Endothelial cell (in vitro differentiated cells): ENCODE measurements around the gene TTC9. TPM values are rescaled to one million over a fixed set of nuclear protein-coding genes. Genes with fewer than 3 reads are reported as not detected.

Experiments
- DNase-seq: peaks from one replicate; pipeline ENCODE4 v3.0.0; 2021; ENCODE audit warnings: low spot score
- H3K27ac Mint-ChIP-seq: one replicate; pipeline ENCODE4 v1.8.0; 2021; ENCODE audit warnings: mixed read lengths, inconsistent platforms; ENCODE audit not compliant: unreplicated experiment
- H3K27me3 Mint-ChIP-seq: one replicate; pipeline ENCODE4 v1.8.0; 2021; ENCODE audit warnings: mild to moderate bottlenecking, moderate library complexity, mixed read lengths, inconsistent platforms; ENCODE audit not compliant: unreplicated experiment
- H3K36me3 Mint-ChIP-seq: one replicate; pipeline ENCODE4 v1.8.0; 2021; ENCODE audit warnings: mild to moderate bottlenecking, low read depth, mixed read lengths, inconsistent platforms; ENCODE audit not compliant: unreplicated experiment
- H3K4me1 Mint-ChIP-seq: one replicate; pipeline ENCODE4 v1.8.0; 2021; ENCODE audit warnings: mild to moderate bottlenecking, mixed read lengths, inconsistent platforms; ENCODE audit not compliant: unreplicated experiment
- H3K4me3 Mint-ChIP-seq: one replicate; pipeline ENCODE4 v1.8.0; 2021; ENCODE audit warnings: mild to moderate bottlenecking, mixed read lengths, inconsistent platforms; ENCODE audit not compliant: unreplicated experiment
- H3K9me3 Mint-ChIP-seq: one replicate; pipeline ENCODE4 v1.8.0; 2021; ENCODE audit warnings: mixed read lengths, inconsistent platforms; ENCODE audit not compliant: unreplicated experiment
- total RNA-seq: library from RNA; stranded (reverse); fragmentation: NEBNext Ultra II Directional; extraction: Animal tissue kit (Norgen Biotek cat#: 25700); gene quantifications from one replicate; pipeline ENCODE4 v1.2.1, GENCODE V29; 2021; ENCODE audit not compliant: unreplicated experiment
- TF ChIP-seq, protein P1 (sequence below): fragments of 200-600 bp; sonication (generic); IDR thresholded peaks from one replicate; pipeline ENCODE4 v1.5.0; 2021; ENCODE audit warnings: antibody characterized with exemption; ENCODE audit not compliant: unreplicated experiment

TTC9 gene
- total RNA-seq, 1 donor from 2014 or later, result 16.9 TPM

DNA sequence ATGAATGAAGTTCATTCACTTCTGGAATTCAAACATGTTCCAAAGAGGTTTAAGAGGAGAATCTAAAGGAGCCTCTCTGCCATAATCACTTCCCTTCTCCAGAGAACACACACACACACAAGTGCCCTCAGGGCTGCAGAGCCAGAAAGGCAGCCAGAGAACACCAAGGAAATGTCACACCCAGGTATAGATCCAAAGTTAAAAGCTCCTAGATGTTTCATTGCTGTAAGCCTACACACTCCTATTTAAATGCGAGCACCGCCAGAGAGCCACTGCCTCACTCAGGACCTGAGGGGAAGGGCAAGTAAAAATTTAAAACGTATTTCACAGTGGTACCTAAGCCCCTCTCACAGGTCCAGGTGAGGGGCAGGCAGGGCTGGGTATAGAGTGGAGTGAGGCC lies 82.4 kb downstream of the TTC9 start:
- H3K27ac Mint-ChIP-seq, result no peak overlapping the region
- peaks cover 8% of the 10 kb centered on the region for H3K36me3 Mint-ChIP-seq
- no peaks in the 10 kb centered on the region for H3K4me1 Mint-ChIP-seq
- no peak overlapping the region for H3K4me3 Mint-ChIP-seq
- TF ChIP-seq, protein P1, sequence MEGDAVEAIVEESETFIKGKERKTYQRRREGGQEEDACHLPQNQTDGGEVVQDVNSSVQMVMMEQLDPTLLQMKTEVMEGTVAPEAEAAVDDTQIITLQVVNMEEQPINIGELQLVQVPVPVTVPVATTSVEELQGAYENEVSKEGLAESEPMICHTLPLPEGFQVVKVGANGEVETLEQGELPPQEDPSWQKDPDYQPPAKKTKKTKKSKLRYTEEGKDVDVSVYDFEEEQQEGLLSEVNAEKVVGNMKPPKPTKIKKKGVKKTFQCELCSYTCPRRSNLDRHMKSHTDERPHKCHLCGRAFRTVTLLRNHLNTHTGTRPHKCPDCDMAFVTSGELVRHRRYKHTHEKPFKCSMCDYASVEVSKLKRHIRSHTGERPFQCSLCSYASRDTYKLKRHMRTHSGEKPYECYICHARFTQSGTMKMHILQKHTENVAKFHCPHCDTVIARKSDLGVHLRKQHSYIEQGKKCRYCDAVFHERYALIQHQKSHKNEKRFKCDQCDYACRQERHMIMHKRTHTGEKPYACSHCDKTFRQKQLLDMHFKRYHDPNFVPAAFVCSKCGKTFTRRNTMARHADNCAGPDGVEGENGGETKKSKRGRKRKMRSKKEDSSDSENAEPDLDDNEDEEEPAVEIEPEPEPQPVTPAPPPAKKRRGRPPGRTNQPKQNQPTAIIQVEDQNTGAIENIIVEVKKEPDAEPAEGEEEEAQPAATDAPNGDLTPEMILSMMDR, result no peak
- no peak for DNase-seq
- no peaks in the 10 kb centered on the region for H3K9me3 Mint-ChIP-seq
- H3K27me3 Mint-ChIP-seq, result no peaks in the 10 kb centered on the region

- TF ChIP-seq, protein P1, result no peak
- Mint-ChIP-seq H3K36me3 (peaks cover 15% of the 10 kb centered on the region), H3K27me3 (no peaks in the 10 kb centered on the region), H3K4me3 (no peak overlapping the region), H3K4me1 (no peaks in the 10 kb centered on the region), H3K27ac (no peak overlapping the region), H3K9me3 (no peaks in the 10 kb centered on the region)
- DNase-seq, result no peak
Observed at GRCh38 chr14:70724944-70725343, 83.2 kb downstream of the TTC9 start.

Other genes starting within 250 kb of the TTC9 start
- 24.2 TPM for gene SYNJ2BP, start 224.8 kb upstream of the TTC9 start, total RNA-seq
- not detected for gene ADAM21, start 189.7 kb upstream of the TTC9 start, total RNA-seq
- gene ADAM20, start 106.9 kb upstream of the TTC9 start, total RNA-seq, result 1.2 TPM
- 48.4 TPM for gene MED6, start 41.3 kb upstream of the TTC9 start, total RNA-seq
- gene MAP3K9, start 167.6 kb downstream of the TTC9 start, total RNA-seq, result 8.6 TPM